Endometrial microvascular endothelial cells (primary cell): Measurements from ENCODE around the gene PTPRM. TPM values are rescaled to one million over a fixed set of nuclear protein-coding genes. Genes with fewer than 3 reads are reported as not detected.

Source experiments
- in situ Hi-C: cut with HindIII; loops from 2 replicates; pipeline ENCODE4 v1.10.0; 2017; ENCODE audit warnings: low sequenced_read_pairs, low pct_unique_long_range_greater_than_20kb; ENCODE audit errors: inconsistent ontology term
- total RNA-seq: library from RNA; depleted of rRNA; stranded (reverse); fragments of >200 nt; gene quantifications from one replicate; pipeline ENCODE4 v1.2.3, GENCODE V29; 2015; ENCODE audit errors: inconsistent ontology term

PTPRM gene
- total RNA-seq, 1 donor from 2014 or later, result 59.6 TPM

GRCh38 chr18:7565677-7566076 is 1.4 kb upstream of the PTPRM start:
- in situ Hi-C loops, result no loop called here

- in situ Hi-C loops, result no loop called here
These were observed 911 bp upstream of the PTPRM start for GRCh38 chr18:7566244-7566566.

DNA sequence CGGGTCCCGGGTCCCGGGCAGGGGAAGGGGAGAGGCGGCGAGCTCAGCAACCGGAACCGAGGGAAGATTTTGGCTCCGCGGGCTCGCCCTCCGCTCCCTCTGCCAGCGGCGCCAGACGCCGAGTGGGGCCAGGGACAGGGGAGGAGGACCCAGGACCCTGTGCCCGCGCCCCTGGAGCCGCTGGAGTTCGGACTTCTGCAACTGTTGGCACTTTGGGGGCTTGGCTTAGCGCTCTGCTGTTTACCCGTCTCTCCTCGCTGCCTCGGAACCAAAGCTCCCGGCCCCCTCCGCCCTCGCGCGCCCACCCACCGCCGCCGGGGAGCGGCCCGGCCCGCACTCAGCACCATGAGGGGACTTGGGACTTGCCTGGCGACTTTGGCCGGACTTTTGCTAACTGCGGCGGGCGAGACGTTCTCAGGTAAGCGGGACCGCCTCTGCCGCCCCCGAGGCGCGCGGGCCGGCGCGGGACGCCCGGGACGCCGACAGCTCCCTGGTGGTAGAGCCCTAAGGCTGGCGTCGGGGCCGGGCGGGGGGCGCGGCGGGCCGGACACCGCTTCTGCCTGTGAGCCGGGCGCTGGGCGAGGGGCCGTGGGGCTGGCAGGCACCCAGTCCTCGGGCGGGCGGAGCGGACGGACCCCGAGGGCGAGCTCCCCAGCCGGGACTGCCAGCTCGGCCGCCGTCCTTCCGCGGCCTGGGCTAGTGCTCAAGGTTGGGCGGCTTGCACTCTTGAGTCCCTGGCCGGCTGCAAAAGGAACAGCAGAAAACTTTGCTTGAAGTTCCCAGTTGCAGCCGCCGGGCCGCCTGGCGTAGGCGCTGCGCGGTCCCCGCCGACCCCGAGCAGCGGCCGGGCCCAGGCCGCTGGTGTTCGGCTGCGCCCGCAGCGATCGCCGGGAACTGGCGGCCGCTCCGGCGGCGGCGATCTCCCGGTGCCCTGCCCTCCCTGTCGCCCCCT is 634 bp downstream of the PTPRM start:
- in situ Hi-C loops, result no loop called here

DNA sequence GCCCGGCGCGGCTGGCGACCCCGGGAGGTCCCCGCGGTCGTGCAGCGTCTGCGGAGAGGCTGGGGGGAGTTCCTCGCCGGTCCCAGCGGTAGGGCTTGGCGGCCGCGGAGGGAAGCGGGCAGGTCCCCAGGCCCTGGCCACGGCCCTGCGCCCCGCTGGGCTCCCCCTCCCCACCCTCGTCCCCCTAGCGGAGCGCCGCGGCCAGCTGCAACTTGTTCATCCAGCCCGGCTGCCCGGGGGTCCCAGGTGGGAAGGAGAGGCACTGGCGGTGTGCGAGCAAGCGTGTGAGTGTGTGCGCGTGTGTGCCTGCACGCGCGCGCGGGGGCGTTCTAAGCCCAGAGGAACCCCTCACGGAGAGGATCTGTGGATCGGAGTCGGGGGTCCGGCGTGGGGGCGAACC is 1.3 kb downstream of the PTPRM start:
- in situ Hi-C loops, result no loop called here

DNA sequence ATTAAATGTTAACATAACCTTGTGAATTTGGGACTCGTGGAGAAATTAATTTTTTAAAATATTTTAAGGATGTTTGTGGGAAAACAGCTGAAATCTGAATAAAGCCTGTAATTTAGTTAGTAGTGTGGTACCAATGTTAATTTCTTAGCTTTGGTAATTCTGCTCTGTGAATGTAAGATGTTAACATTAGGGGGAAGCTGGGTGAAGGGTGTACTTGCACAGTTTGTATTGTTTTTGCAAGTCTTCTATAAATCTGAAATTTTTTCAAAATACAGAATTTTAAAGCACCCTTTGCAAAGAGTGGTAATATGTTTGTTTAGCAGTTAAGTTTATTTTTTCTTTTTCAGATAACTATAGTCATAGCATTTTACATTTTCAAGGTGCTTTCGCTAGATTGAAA is 4.5 kb downstream of the PTPRM start:
- in situ Hi-C loops, result no loop called here

- in situ Hi-C loops, result no loop called here
These were observed 5.7 kb downstream of the PTPRM start for GRCh38 chr18:7572822-7573221.

- in situ Hi-C loops, result no loop called here
These were observed 8.4 kb downstream of the PTPRM start for GRCh38 chr18:7575465-7576028.

GRCh38 chr18:7576077-7576476 is 9.0 kb downstream of the PTPRM start:
- in situ Hi-C loops, result no loop called here

DNA sequence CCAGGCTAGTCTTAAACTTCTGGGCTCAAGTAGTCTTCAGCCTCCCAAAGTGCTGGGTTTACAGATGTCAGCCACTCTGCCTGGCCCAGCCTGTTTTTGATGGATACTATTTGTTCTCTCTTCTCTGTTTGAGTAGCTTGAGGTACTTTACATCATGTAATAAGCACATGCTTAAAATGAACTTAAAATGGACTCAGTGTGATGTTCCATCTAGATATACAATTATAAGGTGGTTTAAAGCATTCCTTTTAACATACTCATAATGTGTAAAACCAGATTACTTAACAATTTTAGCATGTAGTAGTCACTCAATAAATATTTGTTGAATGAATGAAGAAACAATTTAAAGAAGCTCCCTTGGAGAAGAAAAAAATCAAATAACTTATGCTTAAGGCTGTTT is 9.6 kb downstream of the PTPRM start:
- in situ Hi-C loops, result no loop called here

DNA sequence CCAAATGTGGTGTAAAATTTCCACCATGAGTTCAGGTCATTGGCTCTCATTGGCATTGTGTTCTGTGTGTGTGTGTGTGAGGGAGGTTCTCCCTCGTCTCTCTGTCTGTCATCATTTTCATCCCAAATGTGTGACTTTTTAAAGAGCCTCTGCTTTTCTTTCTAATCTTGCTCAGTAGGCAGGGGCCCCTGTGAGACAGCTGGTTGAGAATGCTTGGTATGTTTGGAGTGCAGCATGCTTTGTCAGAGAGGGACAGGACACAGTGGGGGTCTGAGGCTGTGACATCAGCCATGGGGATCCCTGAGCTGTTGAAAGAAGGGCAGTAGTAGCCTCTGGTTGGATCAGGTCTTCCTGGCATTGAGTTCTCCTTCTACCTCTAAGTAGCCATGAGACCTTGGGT is 10.6 kb downstream of the PTPRM start:
- in situ Hi-C loops, result no loop called here

DNA sequence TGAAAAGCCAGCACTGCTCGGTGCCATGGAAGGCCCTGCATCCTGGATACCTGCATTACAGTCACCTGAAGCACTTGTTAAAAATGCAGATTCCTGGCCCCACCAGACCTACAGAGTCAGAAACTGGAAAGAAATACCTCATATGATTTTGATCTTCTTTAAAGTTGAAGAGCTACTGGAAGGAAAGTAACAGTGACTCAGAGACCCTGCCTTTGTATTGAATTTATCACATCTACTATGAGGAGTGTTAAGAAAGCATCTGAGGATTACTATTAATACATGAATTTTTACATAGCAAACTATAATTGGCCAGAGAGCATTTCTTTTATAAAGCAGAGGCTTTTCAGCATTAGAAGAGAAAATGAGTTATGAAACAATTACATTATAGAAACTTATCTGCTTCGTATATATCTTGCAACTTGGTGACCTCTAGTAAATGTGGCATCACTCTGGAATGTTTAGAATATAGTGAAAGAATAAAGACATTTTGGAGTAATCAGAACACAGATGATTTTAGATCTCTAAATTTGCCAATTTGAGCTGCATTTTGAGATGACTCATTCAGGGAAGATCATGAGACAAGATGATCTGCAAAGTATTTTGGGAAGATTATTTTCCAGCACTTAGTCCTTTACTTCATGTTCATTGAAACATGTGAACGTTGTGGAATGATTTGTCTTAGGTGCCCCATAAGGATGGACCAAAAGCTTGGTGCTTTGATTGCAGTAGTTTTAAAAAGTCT is 12.2 kb downstream of the PTPRM start:
- in situ Hi-C loops, result no loop called here

GRCh38 chr18:7579918-7580542 is 12.9 kb downstream of the PTPRM start:
- in situ Hi-C loops, result no loop called here

- in situ Hi-C loops, result no loop called here
These were observed 17.6 kb downstream of the PTPRM start for GRCh38 chr18:7584646-7585275.

- in situ Hi-C loops, result no loop called here
These were observed 18.2 kb downstream of the PTPRM start for GRCh38 chr18:7585276-7585670.

GRCh38 chr18:7586379-7586778 is 19.3 kb downstream of the PTPRM start:
- in situ Hi-C loops, result no loop called here

DNA sequence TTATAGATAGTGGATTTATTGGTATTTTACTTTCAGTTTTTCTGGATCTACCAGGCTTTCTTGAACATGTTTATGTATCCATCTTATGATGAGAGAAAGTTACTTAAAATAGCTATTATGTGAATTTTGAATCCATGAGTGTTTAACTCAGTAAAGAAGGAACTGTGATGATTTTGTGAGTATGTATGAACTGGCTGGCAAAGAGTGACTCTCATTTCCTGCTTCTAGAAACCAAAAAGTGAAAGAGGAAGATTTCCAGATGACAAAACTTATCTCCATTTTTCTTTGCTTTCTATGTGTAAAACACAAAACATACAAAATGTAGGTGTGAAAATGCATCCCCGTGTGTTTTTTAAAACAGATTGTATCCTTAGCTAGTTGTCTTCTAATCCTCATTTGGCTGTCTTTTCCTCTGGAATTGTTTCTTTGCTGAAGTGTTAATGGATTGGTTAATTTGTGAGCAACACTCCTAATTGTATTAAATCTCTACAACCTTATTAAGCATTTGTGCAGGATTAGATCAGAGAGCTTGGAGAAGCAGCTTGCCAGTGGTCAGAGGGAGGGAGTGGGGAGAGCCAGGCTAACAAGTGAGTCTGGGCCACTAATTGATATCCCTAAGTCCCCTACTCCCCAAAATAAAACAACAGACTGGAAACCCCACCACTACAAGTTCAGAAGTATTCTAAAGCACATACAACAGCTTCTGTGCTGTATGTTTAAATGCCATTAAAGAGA is 23.9 kb downstream of the PTPRM start:
- in situ Hi-C loops, result no loop called here

DNA sequence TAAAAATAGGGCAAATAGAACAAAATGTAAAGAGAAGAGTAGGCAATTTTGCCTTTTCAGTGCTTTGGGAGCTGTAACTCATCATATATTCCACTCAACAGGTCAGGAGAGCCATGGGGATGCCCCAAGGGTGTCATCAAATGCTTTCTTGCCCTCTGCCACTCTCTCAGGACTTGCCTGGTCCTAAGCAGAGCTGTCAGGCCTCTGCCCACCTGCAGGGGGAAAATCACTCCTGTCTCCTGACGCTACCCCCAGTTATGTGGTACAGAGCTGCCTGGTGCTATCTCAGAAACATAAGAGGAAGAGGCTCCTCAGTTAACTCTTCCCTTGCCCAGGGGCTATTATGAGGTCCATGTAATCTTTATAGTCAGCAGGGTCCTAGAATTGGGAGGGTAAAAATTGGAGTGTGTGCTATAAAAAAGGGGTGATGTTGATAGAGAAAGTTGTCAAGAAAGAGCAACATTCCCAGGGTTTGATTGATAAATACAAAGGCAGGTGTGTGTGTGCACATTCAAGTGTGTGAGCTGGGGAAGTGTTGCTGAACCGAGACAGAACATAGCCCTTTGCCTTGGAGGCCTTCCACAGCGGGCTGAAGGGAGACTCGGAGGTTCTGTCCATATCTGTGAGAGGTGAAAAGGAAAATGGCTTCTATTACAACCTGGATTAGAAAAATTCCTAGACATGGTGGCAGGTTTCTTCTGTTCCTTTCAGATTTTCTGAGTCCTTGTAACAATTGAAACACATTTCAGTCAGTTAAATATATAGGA is 25.4 kb downstream of the PTPRM start:
- in situ Hi-C loops, result no loop called here
